Measurements from ENCODE around the gene SLC25A3.
"Not testable (repeated sequence)": the region's sequence is repeated elsewhere in the genome, so short reads cannot be mapped to it uniquely, and the experiment has no call there.

Gene SLC25A3

DNA sequence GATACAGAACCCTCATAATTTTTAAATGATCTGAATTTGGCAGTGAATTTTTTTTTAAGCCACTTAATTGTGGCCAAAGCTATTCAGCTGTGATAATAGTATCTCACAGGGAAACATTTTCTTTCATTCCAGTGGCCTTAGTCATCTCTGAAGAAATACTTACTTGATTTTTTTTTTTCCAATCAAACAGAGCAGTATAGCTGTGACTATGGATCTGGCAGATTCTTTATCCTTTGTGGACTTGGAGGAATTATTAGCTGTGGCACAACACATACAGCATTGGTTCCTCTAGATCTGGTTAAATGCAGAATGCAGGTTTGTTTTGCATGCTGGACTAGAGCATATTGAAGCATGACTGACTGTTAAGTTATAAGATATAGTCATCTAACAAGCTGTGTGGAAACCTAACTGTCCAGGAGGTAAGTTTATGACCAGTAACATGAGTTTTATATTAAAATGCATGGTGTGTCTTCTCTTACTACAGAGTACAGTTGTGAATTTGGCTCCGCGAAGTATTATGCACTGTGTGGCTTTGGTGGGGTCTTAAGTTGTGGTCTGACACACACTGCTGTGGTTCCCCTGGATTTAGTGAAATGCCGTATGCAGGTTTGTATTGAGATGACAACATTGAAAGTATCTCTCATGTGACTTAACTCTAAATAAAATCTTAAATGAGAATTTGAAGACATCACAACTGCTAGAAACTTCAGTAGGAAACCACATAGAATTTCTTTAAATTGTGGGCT lies 1.9 kb downstream of the SLC25A3 start:
- no peak for DNase-seq

DNA sequence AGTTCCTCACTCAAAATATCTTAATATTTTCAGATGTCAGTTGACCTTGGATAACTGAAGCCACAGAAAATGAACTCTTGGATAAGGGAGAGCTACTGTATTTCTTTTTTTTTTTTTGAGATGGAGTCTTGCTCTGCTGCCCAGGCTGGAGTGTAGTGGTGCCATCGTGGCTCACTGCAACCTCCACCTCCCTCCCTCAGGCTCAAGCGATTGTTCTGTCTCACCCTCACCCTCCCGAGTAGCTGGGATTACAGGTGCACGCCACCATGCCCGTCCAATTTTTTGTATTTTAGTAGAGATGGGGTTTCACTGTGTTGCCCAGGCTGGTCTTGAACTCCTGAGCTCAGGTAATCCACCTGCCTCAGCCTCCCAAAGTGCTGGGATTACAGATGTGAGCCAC lies 3.8 kb downstream of the SLC25A3 start:
- not testable (repeated sequence) for DNase-seq

DNA sequence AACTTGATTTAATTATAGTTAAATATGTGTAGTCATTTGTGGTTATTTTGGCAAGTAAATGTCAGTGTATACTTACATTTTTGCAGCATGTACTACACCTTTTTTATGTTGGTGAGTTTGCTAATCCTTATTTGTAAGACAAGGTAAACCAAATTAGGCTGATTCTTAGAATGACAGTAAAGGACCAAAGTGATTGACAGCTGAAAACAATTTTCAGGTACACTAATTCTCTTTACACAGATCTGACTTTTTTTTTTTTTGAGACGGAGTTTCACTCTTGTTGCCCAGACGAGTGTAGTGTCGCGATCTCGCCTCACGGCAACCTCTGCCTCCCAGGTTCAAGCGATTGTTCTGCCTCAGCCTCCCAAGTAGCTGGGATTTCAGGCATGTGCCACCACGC lies 8.4 kb downstream of the SLC25A3 start:
- DNase-seq = no peak

DNA sequence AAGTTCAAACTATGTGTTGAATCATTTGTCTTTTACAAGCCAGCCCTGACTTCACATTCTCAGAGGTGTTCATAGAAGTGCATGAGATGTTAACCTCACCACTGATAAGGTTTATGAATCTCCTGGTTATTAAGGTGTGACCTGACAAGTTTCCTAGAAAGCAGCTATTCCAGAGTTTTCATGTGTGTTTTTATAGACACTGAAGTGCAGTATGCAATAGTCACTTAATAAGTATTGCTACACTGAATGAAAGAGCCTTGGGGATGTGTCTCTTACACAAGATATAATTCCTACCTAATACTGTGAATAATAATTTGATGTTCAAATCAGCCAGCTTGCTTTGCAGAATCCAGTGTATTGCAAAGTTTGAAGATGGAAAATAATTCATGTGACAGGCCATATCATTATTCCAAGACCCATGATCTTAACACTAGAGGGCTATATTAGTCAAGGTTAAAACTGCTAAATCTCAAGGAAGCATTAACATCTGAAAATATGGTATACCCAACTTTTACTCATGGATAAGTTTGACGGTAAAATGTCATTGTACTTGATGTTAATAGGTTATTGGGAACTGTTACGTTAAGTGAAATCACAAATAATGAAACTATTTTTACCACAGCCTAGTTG lies 13.0 kb downstream of the SLC25A3 start:
- no peak for DNase-seq

DNA sequence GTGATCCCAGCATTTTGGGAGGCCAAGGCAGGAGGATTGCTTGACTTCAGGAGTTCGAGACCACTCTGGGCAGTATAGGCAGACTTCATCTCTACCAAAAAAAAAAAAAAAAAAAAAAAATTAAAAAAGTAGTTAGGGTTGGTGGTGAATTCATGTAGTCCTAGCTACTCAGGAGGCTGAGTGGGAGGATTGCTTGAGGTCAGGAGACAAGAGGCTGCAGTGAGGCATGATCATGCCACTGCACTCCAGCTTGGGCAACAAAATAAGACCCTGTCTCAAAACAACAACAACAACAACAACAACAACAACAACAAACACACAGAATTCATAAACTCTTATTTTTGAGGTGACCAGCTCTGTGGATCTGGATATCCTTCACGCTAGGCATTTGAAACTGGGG lies 17.1 kb downstream of the SLC25A3 start:
- DNase-seq = no peak

DNA sequence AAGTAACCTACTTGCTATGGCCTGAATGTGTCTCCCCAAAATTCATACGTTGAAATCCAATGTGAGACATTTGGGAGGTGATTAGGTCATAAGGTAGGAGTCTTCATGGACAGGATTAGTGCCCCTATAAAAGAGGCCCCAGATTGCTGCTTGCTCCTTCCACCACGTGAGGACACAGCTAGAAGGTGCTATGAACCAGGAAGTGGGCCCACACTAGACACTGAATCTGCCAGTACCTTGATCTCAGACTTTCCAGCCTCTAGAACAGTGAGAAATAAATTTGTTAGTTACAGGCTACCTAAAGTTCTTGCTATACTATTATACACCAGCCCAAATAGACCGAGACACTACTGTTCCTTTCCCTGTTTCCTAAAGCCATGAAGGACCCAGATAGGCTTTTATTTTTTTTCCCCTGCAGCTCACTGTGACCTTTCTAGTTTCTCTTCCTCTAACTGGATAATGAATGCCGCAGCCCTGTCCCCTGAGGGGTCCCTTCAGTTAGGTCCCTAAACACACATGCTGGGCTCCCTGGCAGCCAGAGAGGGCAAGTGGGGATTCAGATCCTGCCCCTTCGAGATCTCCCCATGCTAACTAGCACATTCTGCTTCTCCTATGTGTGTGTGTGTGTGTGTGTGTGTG lies 19.3 kb downstream of the SLC25A3 start:
- no peak for DNase-seq

DNA sequence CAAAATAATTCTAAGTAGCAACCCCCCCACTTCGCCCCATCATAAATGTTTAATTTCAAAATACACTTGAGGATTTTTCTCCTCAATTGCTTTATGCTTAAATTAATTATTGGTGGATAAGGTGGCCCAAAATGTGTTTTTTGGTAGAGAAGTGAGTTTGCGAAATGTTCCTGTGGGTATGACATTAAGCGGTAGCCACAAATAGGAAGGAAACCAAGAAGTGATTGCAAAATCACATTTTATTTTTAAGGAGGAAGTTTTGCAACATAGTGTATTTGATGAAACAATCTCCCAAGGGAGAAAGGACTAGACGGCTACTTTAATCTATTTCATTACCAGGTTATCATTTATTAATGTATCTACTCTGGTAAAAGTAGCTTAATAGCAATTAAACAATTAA lies 25.5 kb downstream of the SLC25A3 start:
- DNase-seq = no peak

DNA sequence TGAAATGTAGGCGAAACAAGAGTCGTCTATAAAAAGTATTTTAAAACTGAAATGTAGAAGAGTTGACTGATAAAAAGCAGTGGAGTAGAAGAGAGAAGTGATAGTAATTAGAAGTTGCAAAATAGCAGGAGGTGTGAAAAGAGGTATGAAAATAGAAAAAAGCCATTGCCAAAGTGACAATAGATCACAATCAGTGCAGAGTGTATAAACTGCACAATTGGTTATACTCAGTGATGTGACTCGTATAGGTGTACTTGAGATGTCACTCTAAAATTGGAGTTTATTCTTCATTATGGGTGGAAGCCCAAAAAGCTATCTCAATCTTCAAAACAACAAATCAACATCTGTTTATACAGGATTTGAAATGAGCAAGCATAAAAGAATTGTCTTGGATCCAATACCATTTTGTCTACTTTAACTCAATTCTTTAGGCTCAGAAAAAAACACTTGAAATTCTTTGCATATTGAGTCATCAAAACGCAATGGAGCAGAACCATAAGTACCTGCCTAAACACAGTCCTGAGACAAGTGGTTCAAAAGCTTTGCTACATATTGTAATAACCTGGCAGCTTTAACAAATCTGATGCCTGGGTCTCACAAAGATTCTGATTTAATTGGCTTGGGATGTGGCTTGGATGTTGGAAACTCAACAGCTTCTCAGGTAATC lies 42.3 kb downstream of the SLC25A3 start:
- DNase-seq = no peak

DNA sequence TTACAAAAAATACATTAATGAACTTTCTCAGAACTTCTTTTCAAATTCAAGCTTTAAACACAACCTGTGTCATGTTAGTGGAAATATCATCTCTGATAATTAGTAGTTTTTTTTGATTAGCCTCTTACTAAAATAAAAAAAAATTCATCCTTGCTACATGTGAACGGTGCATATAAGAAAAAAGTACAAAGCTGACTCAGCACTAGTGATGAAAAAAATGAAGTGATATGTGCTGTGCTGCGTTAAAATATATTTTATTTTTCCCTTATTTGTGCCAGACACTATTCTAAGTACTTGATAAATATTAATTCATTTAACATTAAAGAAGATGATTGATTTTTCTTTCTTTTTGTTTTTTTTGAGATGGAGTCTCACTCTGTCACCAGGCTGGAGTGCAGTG lies 43.6 kb downstream of the SLC25A3 start:
- no peak for DNase-seq

DNA sequence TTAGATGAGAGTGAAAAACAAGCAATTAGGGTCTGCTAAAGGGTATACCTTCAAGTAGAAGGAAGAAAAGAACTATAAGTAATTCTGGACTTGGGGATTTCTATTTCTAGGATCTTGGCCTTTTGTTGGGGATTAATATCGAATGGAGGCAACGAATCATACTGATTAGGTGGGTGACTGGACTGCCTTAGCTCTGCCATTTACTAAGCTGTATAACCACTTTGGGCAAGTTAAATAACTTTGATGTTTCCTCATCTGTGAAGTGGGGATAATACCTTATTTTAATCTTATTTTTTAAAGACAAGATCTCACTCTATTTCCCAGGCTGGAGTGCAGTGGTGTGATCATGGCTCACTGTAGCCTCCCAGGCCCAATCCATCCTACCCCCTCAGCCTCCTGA lies 44.5 kb downstream of the SLC25A3 start:
- no peak for DNase-seq

DNA sequence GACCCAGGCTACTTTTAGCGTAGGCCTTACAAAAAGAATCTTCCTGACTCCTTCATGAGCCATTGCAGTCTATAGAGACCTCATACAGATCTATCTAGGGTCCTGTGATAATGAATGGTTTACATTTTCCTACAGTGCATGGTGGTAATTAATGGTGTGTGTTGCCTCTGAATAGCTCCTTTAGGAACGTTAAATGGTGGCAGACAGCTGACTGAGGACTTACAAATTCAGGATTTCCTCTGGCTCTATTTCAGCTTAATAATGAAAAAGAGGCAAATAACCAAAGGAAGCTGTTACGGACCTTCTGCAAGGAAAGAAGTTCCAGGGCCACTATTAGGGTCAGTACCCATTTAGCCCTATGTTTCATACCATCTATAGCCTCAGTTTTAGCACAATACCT lies 46.0 kb downstream of the SLC25A3 start:
- no peak for DNase-seq

DNA sequence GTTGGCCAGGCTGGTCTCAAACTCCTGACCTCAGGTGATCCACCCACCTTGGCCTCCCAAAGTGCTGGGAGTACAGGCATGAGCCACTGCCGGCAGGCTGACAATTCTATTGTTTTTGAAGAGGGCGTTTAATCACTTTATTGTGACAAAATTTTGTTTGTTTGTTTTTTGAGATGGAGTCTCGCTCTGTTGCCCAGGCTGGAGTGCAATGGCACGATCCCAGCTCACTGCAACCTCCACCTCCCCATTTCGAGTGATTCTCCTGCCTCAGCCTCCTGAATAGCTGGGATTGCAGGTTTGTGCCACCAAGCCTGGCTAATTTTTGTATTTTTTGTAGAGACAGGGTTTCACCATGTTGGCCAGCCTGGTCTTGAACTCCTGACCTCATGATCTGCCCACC lies 49.3 kb downstream of the SLC25A3 start:
- DNase-seq = not testable (repeated sequence)

DNA sequence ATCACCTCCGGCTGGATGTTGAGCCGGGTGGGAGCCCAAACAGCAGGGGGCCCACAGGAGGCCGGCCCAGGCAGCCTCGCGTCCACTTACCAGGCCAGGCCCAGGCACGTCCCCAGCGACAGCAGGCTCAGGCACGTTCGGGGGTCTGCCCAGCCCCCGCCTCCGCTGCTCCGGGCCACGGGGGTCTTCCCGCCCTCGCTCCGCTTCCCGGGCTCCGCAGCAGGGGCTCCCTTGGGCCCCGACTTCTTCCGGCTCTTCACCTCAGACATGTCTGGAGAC lies 50.9 kb downstream of the SLC25A3 start:
- no peak for DNase-seq

DNA sequence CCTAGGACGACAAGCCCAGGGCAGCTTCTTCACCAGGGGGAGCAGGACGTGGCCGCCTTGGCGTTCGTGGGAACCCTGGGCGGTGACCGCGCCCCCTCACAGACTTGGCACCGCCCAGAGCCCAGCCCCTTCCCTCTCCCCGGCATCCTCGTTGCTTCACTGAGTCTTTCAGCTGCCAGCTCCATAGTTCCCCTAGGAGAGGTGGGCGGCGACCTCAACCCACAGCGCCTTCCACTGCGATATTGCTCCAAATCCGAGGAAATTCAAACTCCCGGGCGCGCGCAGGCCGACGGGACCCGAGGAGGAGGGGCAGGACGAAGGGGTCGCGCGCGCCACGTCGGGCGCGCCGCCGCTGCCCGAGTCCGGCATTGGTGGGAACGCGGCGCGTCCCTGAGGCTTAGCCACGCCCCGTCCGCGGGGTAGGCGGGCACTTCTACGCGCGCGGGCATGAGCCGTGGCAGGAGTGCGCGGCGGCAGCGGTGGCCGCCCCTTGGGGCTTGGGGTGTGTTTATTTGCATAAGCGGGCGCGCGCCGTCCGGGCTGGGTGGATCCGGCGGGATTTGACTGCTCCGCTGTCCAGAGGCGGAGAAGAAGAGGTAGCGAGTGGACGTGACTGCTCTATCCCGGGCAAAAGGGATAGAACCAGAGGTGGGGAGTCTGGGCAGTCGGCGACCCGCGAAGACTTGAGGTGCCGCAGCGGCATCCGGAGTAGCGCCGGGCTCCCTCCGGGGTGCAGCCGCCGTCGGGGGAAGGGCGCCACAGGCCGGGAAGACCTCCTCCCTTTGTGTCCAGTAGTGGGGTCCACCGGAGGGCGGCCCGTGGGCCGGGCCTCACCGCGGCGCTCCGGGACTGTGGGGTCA lies 51.5 kb downstream of the SLC25A3 start, which contains the start of the genes APAF1 and IKBIP:
Gene APAF1 (plus strand): TSS at position 579 of the 860 bp plus-strand sequence. CDS start 3,070 bp downstream, outside the sequence.
Gene IKBIP (minus strand): TSS at position 77 of the 860 bp plus-strand sequence. CDS start 87 bp downstream, outside the sequence.
- DNase-seq = peak; percentile 98

DNA sequence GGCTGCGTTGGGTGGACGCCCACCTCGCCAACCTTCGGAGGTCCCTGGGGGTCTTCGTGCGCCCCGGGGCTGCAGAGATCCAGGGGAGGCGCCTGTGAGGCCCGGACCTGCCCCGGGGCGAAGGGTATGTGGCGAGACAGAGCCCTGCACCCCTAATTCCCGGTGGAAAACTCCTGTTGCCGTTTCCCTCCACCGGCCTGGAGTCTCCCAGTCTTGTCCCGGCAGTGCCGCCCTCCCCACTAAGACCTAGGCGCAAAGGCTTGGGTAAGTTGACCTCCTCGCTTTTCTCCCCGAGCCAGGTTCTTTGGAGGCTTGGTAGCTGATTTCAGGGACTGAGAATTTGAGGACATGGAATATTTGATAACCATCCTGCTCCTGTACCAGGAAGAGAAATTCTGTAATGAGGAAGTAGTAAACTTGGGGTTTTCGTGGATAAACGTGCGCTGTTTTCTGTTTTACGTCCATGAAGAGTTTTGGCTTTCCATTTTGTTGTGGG lies 52.1 kb downstream of the SLC25A3 start:
- DNase-seq = no peak

DNA sequence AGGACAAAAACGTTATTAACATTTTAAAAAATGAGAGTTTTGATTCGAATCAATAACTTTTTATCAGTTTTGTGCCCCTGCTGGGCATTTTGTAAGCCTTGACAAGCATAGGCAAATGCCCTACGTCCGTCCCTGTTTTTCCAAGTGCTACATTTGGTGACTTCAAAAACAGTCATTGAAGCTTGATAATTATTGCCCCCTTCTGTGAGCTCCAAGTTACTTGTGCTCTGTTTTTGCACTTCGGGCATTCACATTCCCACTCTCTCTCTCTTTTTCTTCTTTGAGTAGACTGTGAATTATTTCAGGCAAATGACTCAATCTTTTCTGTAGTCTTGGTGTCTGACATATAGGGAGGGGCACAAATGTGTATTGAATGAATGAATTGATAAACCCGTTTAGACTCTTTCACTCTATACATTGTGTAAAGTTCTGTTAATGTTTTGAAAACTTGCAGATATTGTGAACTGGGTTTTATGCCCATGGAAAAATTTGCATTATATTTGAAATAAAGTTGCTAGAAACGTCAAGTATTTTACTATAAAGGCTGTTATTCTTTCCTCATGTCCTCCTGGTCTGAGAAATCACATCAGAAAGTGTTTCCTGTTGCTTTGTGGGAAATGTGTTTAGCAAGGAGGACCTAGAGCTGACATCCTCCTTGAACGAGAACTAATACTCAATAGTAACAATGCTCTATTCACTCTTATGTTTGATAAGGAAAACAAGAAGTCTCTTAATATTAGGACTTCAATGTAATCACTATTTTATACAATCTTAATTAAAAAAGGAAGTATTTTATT lies 53.0 kb downstream of the SLC25A3 start:
- no peak for DNase-seq

DNA sequence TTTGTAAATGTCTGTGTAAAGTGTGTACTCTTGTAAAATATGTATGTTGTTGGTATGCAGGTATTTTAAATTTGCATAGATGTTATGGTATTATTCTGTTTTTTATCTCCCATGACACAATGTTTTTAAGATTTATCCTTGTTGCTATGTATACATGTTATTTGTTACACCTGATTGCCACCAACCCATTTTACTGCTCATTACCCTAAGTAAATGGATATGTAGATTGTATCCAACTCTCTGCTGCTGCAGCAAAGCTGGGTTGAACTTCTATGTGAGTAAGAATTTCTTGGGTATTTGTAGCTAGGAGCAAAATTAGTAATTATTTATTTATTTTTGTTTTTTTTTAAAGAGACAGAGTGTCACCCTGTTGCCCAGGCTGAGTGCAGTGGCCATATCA lies 57.8 kb downstream of the SLC25A3 start:
- DNase-seq = no peak

DNA sequence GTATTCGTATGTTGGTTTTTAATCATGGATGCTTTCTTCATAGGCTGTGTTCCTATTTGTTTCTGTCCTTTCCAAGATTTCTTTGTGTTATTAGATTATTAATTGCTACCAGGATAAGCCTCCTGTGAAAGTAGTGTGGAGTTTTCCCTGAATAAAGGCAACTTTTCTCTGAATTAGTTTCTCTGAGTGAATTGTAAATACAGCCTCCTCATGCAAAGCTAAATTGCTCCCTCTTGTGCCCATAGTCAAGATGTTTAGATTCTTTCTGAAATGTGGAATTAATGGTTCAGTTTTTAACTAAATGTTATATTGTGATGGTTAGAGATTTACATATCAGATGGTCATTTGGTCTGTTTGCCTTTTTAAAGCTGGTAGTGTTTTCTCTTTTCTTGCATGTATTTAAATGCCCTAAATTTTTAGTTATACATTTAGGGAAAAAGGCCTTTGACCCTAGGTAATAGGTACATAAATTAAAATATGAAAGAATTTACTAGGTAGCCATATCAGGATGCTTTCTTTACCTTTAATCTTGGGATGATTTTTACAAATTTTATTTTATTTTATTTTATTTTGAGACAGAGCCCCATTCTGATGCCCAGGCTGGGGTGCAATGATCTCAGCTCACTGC lies 60.5 kb downstream of the SLC25A3 start:
- DNase-seq = no peak

Data from right hindlimb (tissue), 1 donor.